ENCODE measurements around the gene HMGB4.

- TF ChIP-seq POLR2A (IDR thresholded peaks at IDR 0.05) = no peak
- TF ChIP-seq CTCF (IDR thresholded peaks at IDR 0.05) = no peak
These were observed 2.4 kb downstream of the HMGB4 start for GRCh38 chr1:33866281-33866680.

All from testis (tissue), 2 donors.